ELF-1 (cell line): ENCODE data around the gene NAALADL2.
"Not testable (repeated sequence)": the region's sequence is repeated elsewhere in the genome, so short reads cannot be mapped to it uniquely, and the experiment has no call there.

ENCODE experiments used
- DNase-seq: peaks from one replicate; pipeline ENCODE4 v3.0.0-alpha.2; 2016; ENCODE audit warnings: low read depth, low spot score

Gene NAALADL2

GRCh38 chr3:175070946-175071345 lies 211.8 kb downstream of the NAALADL2 start:
- DNase-seq = no peak

GRCh38 chr3:175073219-175073905 lies 214.2 kb downstream of the NAALADL2 start:
- DNase-seq = no peak

- no peak for DNase-seq
Observed at GRCh38 chr3:175075269-175075668, 216.1 kb downstream of the NAALADL2 start.

- no peak for DNase-seq
Observed at GRCh38 chr3:175077216-175077615, 218.1 kb downstream of the NAALADL2 start.

- DNase-seq = no peak
Observed at GRCh38 chr3:175082631-175083030, 223.5 kb downstream of the NAALADL2 start.

GRCh38 chr3:175087128-175087527 lies 228.0 kb downstream of the NAALADL2 start:
- DNase-seq = not testable (repeated sequence)

GRCh38 chr3:175088766-175089380 lies 229.7 kb downstream of the NAALADL2 start:
- DNase-seq = no peak

GRCh38 chr3:175091426-175092114 lies 232.4 kb downstream of the NAALADL2 start:
- no peak for DNase-seq

- DNase-seq = no peak
Observed at GRCh38 chr3:175093748-175094147, 234.6 kb downstream of the NAALADL2 start.

GRCh38 chr3:175094344-175094743 lies 235.2 kb downstream of the NAALADL2 start:
- no peak for DNase-seq

- DNase-seq = no peak
Observed at GRCh38 chr3:175098644-175099043, 239.5 kb downstream of the NAALADL2 start.

GRCh38 chr3:175102161-175102560 lies 243.0 kb downstream of the NAALADL2 start:
- no peak for DNase-seq

- DNase-seq = no peak
Observed at GRCh38 chr3:175103298-175103697, 244.2 kb downstream of the NAALADL2 start.

- DNase-seq = no peak
Observed at GRCh38 chr3:175105066-175105465, 245.9 kb downstream of the NAALADL2 start.

GRCh38 chr3:175107231-175107630 lies 248.1 kb downstream of the NAALADL2 start:
- DNase-seq = no peak

GRCh38 chr3:175107995-175108394 lies 248.9 kb downstream of the NAALADL2 start:
- DNase-seq = no peak

GRCh38 chr3:175108613-175109151 lies 249.5 kb downstream of the NAALADL2 start:
- DNase-seq = no peak

GRCh38 chr3:175111036-175111435 lies 251.9 kb downstream of the NAALADL2 start:
- no peak for DNase-seq

- DNase-seq = no peak
Observed at GRCh38 chr3:175118382-175118941, 259.3 kb downstream of the NAALADL2 start.

- peak; percentile 34 for DNase-seq
Observed at GRCh38 chr3:175121225-175121624, 262.1 kb downstream of the NAALADL2 start.

GRCh38 chr3:175127075-175127662 lies 268.0 kb downstream of the NAALADL2 start:
- DNase-seq = no peak

- no peak for DNase-seq
Observed at GRCh38 chr3:175129126-175129525, 270.0 kb downstream of the NAALADL2 start.
